Cerebellar nuclear complex (tissue), 1 donor: Measurements from ENCODE around the gene CNTNAP2.

ENCODE experiments used
- DNase-seq, 2 experiments: peaks; one replicate each; lab custom pipeline; 2025; lab: John Stamatoyannopoulos, UW

Gene CNTNAP2

GRCh38 chr7:146291900-146292299 lies 175.3 kb downstream of the CNTNAP2 start:
- DNase-seq: no peak

- no peak for DNase-seq
Measured at GRCh38 chr7:146296028-146296427, 179.4 kb downstream of the CNTNAP2 start.

DNA sequence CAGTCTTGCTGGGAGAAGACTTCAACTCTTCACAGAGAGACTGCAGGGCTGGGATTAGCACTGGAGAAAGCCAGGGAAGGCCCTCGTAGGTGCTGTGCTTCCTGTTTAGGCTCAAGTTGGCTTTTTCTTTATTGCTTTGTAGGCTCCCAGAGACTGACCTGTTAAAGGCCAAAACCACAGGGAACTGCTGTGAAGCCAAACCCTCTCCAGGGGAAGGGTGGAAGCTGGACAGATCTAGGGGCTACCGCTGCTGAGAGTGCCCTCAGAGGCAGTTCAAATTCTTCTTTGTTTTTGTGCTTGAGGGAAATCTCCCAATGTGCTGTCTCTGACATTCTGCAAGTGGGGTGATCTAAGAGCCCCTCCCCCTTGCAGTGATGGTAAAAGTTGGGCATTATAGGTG lies 198.4 kb downstream of the CNTNAP2 start:
- DNase-seq: no peak

DNA sequence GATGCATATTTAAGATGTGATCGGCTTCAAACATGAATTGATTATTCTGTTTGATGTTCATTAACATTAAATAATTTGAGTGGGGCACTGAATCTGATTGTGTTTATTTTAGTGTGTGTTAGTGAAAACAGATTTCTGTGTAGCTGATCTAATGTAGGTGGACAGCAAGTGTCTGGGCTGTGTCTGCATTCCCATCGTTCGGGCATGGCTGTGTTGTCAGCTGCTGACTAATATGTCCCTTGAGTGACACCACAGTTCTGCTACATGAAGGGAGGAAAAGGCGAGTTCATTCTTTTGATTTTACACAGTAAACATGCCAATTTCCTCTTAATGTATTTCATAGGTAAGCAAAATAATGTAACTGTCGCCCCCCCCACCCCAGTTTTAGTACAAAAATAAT lies 203.0 kb downstream of the CNTNAP2 start:
- no peak for DNase-seq

GRCh38 chr7:146321301-146321700 lies 204.7 kb downstream of the CNTNAP2 start:
- no peak for DNase-seq

- DNase-seq: no peak
Measured at GRCh38 chr7:146331369-146331768, 214.8 kb downstream of the CNTNAP2 start.

GRCh38 chr7:146345251-146345650 lies 228.7 kb downstream of the CNTNAP2 start:
- DNase-seq: no peak

GRCh38 chr7:146346096-146346495 lies 229.5 kb downstream of the CNTNAP2 start:
- no peak for DNase-seq

DNA sequence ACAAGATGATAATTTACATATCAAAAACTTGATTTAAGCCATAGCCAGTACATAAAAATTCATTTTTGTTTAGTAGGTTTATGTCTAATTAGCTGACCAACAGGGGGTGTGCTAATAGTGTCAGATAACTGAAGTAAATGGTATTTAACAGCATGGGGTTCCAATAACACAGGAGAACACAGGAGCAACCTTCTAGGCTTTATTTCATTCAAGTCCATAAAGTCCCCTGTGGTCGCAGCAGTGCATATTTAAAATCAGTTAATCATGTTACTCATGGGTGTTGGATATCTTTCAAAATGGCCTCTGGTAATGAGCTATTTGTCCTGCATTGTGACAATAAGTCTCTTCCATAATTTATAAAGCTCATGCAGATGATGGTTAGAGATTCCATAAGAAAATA lies 238.6 kb downstream of the CNTNAP2 start:
- DNase-seq: no peak

DNA sequence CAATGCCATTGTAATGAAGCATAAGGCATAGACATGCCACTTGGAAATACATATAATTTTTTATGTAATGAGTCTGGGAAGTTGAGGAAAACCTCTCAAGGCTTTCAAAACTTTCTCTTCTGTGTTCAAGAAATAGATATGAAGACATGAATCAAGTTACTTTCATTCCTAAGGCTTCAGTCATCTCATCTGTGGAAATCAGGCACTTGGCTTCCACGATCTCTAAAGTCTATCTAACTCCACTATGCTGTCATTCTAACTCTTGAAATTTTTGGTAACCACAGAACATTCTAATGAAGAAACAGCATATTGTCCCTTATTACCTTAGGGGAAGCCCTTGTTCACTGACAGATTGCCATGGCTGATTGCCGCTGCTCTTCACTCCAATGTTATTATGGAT lies 242.6 kb downstream of the CNTNAP2 start:
- no peak for DNase-seq

- DNase-seq: no peak
Measured at GRCh38 chr7:146366938-146367337, 250.3 kb downstream of the CNTNAP2 start.

- no peak for DNase-seq
Measured at GRCh38 chr7:146370171-146370570, 253.6 kb downstream of the CNTNAP2 start.

GRCh38 chr7:146375170-146375569 lies 258.6 kb downstream of the CNTNAP2 start:
- DNase-seq: no peak

DNA sequence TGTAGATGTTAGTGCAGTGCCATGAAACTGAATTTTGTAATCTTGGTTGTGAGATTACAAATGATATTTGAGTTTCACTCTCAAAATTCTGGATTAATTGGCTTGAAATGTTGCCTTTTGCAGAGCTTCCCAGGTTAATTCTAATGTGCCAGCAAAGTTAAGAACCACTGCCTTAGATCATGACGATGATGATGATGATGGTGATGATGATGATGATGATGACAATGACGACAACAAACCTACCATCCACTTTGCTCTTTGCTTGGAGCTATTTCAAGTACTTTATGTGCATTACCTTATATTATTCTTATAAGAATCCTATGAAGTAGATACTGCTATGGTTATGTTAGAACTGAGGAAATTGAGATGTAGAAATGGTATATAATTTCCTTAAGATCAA lies 261.6 kb downstream of the CNTNAP2 start:
- no peak for DNase-seq

DNA sequence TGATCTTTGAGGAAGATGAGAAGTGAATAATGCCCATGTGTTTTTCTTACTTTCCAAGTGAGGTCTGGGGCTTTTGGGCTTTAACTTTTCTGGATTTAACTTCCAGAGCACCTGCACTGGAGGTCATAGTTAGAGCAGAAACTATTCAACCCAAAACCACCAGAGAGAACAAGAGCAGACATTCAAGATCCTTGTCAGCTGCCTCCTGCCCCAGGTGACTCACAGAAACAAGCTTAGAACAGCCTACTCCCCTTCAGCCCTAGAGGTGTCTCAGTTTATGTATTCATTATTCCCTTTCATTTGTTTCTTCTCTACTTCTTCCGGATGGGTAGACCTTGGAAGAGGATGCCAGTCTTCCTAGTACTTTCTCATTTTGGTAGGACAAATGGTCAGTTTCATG lies 270.5 kb downstream of the CNTNAP2 start:
- DNase-seq: no peak

DNA sequence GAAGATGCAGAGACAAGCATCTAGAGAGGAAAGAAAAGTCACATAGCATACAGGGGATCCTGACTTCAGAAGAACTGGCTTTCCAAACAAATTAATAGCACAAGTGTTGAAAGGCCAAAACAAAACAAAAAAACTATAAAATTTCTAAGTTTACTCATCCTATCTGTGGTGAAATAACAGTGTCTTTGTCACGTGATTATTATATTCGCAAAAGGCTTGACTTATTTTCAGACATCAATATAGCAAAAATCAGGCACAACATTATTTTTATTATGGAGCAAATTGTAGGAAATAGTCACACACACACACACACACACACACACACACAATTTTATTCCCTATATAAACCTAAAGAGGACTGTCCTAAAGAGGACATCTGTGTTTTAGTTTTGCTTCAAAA lies 272.3 kb downstream of the CNTNAP2 start:
- no peak for DNase-seq

DNA sequence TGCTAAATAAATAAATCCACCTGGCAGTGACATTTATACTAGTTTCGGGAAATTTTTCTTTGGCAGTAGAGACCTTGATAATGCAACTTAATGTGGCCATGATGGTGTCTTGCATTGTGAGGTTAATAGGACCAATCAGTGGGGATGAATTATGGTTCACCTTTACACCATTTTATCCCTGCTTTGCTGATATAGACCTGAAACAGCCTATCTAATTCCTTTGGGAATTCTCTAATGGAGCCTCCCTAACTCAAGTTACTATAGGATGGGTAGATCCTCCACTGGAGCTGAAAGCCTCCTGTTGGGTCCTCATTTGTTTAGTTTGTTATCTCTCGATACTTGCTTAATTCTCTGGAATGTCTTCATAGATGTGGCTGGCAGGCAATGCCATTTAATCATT lies 276.7 kb downstream of the CNTNAP2 start:
- DNase-seq: no peak

GRCh38 chr7:146397141-146397540 lies 280.5 kb downstream of the CNTNAP2 start:
- DNase-seq: no peak

DNA sequence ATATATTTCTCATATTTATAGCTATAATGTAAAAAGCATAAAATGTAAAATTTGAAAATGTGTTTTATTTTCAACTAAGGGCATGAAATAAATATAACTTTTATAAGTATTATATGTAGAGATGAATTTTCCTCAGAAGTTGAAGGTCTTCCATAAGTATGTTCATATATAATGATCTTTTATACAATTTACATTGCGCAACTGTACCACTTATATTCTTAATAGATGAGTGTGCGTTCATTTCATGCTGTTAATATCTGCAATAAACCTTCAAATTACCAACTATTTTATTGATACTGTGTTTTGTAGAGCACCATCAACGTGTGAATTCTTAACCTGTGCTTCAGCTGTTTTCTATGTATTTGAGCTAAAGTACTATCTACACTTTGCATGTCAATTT lies 285.3 kb downstream of the CNTNAP2 start:
- DNase-seq: no peak

DNA sequence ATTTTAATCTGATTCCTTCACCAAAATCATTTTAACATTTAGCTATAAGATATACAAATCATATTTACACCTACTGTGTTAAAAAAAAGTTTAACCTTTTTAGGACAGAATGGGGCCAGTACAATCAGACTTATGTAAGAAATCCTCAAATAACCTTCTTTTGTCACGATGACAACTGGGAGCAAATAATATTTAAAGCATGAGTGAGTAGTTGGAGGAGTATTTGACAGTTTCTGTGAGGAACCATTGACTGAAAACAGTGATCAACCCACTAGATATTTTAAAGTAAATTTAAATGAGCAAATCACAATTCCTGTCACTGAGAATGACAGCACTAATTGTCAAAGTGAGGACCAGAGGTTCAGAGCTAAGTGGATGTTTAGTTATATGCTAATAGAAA lies 289.1 kb downstream of the CNTNAP2 start:
- no peak for DNase-seq

GRCh38 chr7:146411975-146412374 lies 295.4 kb downstream of the CNTNAP2 start:
- no peak for DNase-seq

GRCh38 chr7:146412781-146413180 lies 296.2 kb downstream of the CNTNAP2 start:
- no peak for DNase-seq

- no peak for DNase-seq
Measured at GRCh38 chr7:146414373-146414772, 297.8 kb downstream of the CNTNAP2 start.

- no peak for DNase-seq
Measured at GRCh38 chr7:146414937-146415336, 298.3 kb downstream of the CNTNAP2 start.

DNA sequence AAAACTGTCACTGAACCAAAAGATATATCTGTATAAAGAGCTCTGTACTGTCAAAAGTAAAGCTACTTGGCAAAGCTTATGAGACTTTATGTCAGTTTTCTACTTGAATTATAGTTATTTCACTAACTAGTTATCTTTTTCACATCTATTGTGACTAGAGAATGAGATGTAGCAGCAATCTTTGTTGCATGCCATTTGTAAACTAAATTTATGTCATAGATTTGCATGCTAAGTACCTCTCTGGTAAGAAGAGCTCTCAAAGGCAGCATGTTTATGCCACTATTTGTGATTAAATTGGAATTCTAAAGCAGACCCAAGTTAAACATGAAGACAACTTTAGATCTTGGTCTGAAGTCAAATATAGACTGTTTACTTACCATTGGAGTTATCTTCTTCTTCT lies 300.6 kb downstream of the CNTNAP2 start:
- DNase-seq: no peak
